Prostate gland (tissue), 2 donors: ENCODE results near the gene TBC1D16. TPM values are rescaled to one million over a fixed set of nuclear protein-coding genes. Genes with fewer than 3 reads are reported as not detected.

ENCODE experiments used
- DNase-seq: peaks from one replicate; pipeline ENCODE4 v3.0.0-alpha.2; 2019; ENCODE audit warnings: low spot score
- H3K27ac ChIP-seq, 2 donors: fragments of 200-600 bp; sonication (generic); 2 replicates each; pipeline ENCODE4 v1.5.1; 2017 to 2019
- H3K27me3 ChIP-seq: fragments of 200-600 bp; sonication (generic); replicated peaks from 2 replicates; pipeline ENCODE4 v1.5.1; 2019; ENCODE audit not compliant: insufficient read depth
- H3K36me3 ChIP-seq, 2 donors: fragments of 200-600 bp; sonication (generic); 1 replicate in 1 of 2; 2 replicates in 1 of 2; pipeline versions ENCODE4 v1.5.1 to v1.8.1; 2017 to 2019
- H3K4me1 ChIP-seq: fragments of 200-600 bp; sonication (generic); replicated peaks from 2 replicates; pipeline ENCODE4 v1.5.1; 2019
- H3K4me3 ChIP-seq, 2 donors: fragments of 200-600 bp; sonication (generic); 2 replicates each; pipeline ENCODE4 v1.5.1; 2017 to 2019
- H3K9me3 ChIP-seq: fragments of 200-600 bp; sonication (generic); 2 replicates; pipeline ENCODE4 v1.5.1; 2017
- POLR2A ChIP-seq: fragments of 450-650 bp; IDR thresholded peaks from one replicate; pipeline ENCODE4 v1.6.1; 2016; ENCODE audit warnings: antibody characterized with exemption, mild to moderate bottlenecking
- POLR2AphosphoS5 ChIP-seq: sonication (generic); formaldehyde crosslinking; IDR thresholded peaks from one replicate; pipeline ENCODE4 v1.6.1; 2017; ENCODE audit warnings: antibody characterized with exemption
- WGBS: methylation state at CpG from one replicate; pipeline ENCODE4 v1.1.5; 2018; 5-methylcytosine and 5-hydroxymethylcytosine counted together
- intact Hi-C: fragments of 100-400 bp; cut with DNase I; formaldehyde crosslinking; loops from one replicate; pipeline ENCODE4 v1.14.2; 2022
- total RNA-seq, 2 donors: library from RNA; depleted of rRNA; stranded (reverse); fragments of >200 nt; gene quantifications; one replicate each; pipeline ENCODE4 v1.1.0, GENCODE V29; 2016
- TF ChIP-seq, protein P1 (sequence below), 4 experiments: fragments of 200-600 bp in 2 of 4; fragments of 450-650 bp in 2 of 4; sonication (generic) in 2 of 4; IDR thresholded peaks; 1 replicate in 3 of 4; 2 replicates in 1 of 4; pipeline ENCODE4 v1.5.1; 2016 to 2019; ENCODE audit warnings: antibody characterized with exemption in 4 of 4, mild to moderate bottlenecking in 2 of 4, moderate library complexity in 2 of 4

The TBC1D16 gene
- total RNA-seq, 2 donors from 2014 or later = 29.1 to 41.9 TPM

DNA sequence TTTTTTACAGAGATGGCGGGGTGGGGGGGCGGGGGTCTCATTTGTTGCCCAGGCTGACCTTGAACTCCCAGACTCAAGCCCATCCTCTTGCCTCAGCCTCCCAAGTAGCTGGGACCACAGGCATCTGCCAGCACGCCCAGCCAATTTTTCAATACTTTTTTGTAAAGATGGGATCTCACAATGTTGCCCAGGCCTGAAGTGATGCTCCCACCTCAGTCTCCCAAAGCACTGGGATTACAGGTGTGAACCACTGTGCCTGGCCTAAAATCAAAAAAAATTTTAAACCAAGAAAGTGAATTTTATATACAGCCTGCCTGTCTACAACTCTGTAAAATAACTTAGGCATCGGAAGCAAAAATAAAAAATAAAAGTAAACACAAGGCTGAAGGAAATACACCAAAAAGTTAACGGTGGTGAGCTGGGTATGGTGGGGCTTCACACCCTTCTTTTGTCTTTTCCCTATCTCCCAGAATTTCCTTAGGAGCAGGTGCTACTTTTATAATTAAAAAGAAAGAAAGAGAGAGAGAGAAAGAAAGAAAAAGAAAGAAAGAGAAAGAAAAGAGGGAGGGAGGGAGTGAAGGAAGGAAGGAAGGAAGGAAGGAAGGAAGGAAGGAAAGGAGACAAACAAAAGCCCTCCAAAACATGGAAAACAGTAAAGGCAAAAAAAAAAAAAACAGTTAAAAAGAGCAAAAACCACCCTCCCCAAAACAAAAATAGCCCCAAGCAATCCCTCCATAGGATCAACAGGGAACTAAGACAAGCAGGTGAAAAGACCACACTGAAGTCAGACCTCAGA, 51.4 kb downstream of the TBC1D16 start:
- H3K9me3 ChIP-seq = no peaks in the 10 kb centered on the region
- intact Hi-C loops = no loop called here
- H3K4me1 ChIP-seq = peaks cover 19% of the 10 kb centered on the region
- WGBS = 87% methylated on average over 5 of the region's 5 CpGs
- H3K36me3 ChIP-seq = no peaks in the 10 kb centered on the region
- H3K27me3 ChIP-seq = no peaks in the 10 kb centered on the region
- no peak overlapping the region for H3K27ac ChIP-seq
- H3K4me3 ChIP-seq = no peak overlapping the region
- TF ChIP-seq POLR2A (no peak), POLR2AphosphoS5 (no peak)
- TF ChIP-seq, protein P1, sequence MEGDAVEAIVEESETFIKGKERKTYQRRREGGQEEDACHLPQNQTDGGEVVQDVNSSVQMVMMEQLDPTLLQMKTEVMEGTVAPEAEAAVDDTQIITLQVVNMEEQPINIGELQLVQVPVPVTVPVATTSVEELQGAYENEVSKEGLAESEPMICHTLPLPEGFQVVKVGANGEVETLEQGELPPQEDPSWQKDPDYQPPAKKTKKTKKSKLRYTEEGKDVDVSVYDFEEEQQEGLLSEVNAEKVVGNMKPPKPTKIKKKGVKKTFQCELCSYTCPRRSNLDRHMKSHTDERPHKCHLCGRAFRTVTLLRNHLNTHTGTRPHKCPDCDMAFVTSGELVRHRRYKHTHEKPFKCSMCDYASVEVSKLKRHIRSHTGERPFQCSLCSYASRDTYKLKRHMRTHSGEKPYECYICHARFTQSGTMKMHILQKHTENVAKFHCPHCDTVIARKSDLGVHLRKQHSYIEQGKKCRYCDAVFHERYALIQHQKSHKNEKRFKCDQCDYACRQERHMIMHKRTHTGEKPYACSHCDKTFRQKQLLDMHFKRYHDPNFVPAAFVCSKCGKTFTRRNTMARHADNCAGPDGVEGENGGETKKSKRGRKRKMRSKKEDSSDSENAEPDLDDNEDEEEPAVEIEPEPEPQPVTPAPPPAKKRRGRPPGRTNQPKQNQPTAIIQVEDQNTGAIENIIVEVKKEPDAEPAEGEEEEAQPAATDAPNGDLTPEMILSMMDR (IDR thresholded peaks at IDR 0.05) = no peak
- no peak for DNase-seq

DNA sequence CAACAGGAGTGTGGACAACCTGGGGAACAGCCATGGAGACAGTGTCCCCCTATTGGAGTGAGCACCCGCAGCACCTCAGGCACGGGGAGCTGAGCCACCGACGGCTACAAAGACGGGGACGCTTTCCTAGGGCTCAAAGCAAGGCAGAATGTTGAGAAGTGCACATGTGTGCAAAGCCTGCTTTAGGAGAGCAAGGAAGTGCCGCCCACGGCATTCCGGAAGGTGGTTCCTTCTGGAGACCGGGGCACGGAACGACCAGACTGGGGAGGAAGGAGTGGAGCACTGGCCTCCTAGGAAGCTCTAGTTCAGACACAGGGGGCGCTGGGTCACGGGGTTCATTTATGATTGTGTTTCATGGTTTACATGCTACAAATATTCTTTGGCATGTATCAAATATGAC, 52.2 kb downstream of the TBC1D16 start:
- H3K9me3 ChIP-seq = no peaks in the 10 kb centered on the region
- no peaks in the 10 kb centered on the region for H3K27me3 ChIP-seq
- TF ChIP-seq, protein P1 (IDR thresholded peaks at IDR 0.05) = no peak
- TF ChIP-seq POLR2A (no peak), POLR2AphosphoS5 (no peak)
- 90% methylated on average over 14 of the region's 14 CpGs for WGBS
- H3K27ac ChIP-seq = no peak overlapping the region
- H3K4me3 ChIP-seq = no peak overlapping the region
- no peaks in the 10 kb centered on the region for H3K36me3 ChIP-seq
- H3K4me1 ChIP-seq = peaks cover 18% of the 10 kb centered on the region
- intact Hi-C loops = no loop called here
- no peak for DNase-seq

DNA sequence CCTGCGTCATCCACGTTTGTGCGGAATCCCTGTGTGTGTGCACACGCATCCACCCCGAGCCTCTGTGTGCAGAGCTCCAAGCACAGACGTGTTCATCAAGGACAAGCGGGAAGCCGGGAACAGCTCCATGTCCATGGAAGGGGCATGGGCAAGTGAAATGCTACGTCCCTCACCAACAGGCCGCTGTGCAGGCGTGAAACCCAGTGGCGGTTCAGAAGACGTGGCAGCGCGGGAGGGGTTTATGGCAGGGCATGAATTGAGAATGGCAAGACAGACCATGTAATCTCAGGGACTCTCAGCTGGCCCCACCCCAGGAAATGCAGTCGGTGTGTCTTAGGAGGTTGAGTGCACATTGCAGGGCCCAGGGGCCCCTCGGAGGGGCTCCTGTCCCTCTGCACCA, 52.7 kb downstream of the TBC1D16 start:
- Histone ChIP-seq H3K4me1 (peaks cover 18% of the 10 kb centered on the region), H3K36me3 (no peaks in the 10 kb centered on the region), H3K9me3 (no peaks in the 10 kb centered on the region), H3K27ac (no peak overlapping the region), H3K27me3 (no peaks in the 10 kb centered on the region), H3K4me3 (no peak overlapping the region)
- WGBS = 92% methylated on average over 17 of the region's 17 CpGs
- DNase-seq = no peak
- intact Hi-C loops = no loop called here
- TF ChIP-seq, protein P1 (IDR thresholded peaks at IDR 0.05) = no peak
- TF ChIP-seq POLR2AphosphoS5 (no peak), POLR2A (no peak)

DNA sequence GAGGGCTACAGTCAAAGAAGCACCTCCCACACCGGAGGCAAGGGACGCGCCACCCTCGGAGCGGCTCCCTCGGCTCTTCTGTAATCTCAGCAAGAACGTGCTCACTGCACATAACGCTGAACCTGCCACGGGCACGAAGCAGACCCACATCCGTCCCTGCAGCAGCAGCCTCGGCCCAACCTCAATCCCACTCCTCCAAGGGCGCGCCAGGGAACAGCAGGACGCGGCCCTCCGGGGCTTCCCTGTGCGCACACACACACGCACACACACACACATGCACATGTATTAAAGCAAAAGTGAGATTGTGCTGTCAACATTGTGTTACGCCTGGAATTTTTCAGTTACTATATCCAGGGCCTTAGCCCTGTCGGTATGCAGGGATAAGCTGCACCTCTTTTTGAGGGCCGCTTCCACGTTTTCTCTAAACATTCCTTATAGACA, 54.0 kb downstream of the TBC1D16 start:
- WGBS = 62% methylated on average over 23 of the region's 23 CpGs
- H3K4me3 ChIP-seq = no peak overlapping the region
- H3K4me1 ChIP-seq = peaks cover 12% of the 10 kb centered on the region
- H3K9me3 ChIP-seq = no peaks in the 10 kb centered on the region
- TF ChIP-seq POLR2AphosphoS5 = no peak
- DNase-seq = no peak
- peak overlapping the region in 1 of 2 donors; percentile 10 for H3K27ac ChIP-seq
- no peaks in the 10 kb centered on the region for H3K36me3 ChIP-seq
- H3K27me3 ChIP-seq = no peaks in the 10 kb centered on the region
- intact Hi-C loops = no loop called here

DNA sequence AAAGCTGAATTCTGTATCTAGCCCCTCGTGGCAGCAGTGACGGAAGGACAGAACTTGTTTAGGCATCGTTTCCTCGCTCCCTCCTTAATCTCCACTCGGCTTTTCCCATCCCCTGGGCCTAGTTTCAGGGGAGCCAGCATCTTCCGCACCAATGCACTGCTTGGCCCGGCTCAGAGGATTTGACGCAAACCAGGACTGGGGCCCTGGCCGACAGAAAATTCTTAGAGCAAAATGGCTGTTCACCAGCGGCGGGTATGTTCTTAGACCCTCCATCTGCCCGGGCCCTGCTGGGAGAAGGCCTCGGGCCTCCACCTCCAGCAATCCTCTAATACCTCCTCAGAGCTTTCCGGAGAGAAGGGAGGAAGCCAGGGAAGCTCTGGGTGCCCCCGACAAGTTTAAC, 54.6 kb downstream of the TBC1D16 start:
- Histone ChIP-seq H3K27ac (no peak overlapping the region), H3K4me3 (no peak overlapping the region), H3K36me3 (no peaks in the 10 kb centered on the region), H3K27me3 (no peaks in the 10 kb centered on the region), H3K9me3 (no peaks in the 10 kb centered on the region), H3K4me1 (peaks cover 12% of the 10 kb centered on the region)
- DNase-seq = no peak
- TF ChIP-seq, protein P1 (IDR thresholded peaks at IDR 0.05) = no peak
- TF ChIP-seq POLR2A = no peak
- no peak for TF ChIP-seq POLR2AphosphoS5
- 85% methylated on average over 15 of the region's 15 CpGs for WGBS
- intact Hi-C loops = no loop called here
